Suprapubic skin (tissue), 4 donors: ENCODE measurements around the gene CBY1. TPM values are rescaled to one million over a fixed set of nuclear protein-coding genes. Genes with fewer than 3 reads are reported as not detected.

Experiments used
- DNase-seq, 2 donors: peaks; one replicate each; pipeline ENCODE4 v3.0.0-alpha.2; 2019; ENCODE audit warnings: low spot score in 2 of 2
- H3K27ac ChIP-seq: fragments of 200-600 bp; sonication (generic); one replicate; pipeline ENCODE4 v1.5.1; 2019
- H3K27me3 ChIP-seq: fragments of 200-600 bp; sonication (generic); one replicate; pipeline ENCODE4 v1.5.1; 2019
- H3K36me3 ChIP-seq: fragments of 200-600 bp; sonication (generic); one replicate; pipeline ENCODE4 v1.5.1; 2019
- H3K4me1 ChIP-seq: fragments of 200-600 bp; sonication (generic); one replicate; pipeline ENCODE4 v1.5.1; 2019
- H3K4me3 ChIP-seq: fragments of 200-600 bp; sonication (generic); one replicate; pipeline ENCODE4 v1.5.1; 2019; ENCODE audit warnings: mild to moderate bottlenecking
- H3K9me3 ChIP-seq: fragments of 200-600 bp; sonication (generic); one replicate; pipeline ENCODE4 v1.5.1; 2019
- CTCF ChIP-seq, 2 donors: fragments of 200-600 bp in 1 of 2; fragments of 450-650 bp in 1 of 2; sonication (generic) in 1 of 2; IDR thresholded peaks; one replicate each; pipeline ENCODE4 v1.5.1; 2016 to 2019; ENCODE audit warnings: antibody characterized with exemption in 2 of 2, mild to moderate bottlenecking in 1 of 2, moderate library complexity in 1 of 2
- EP300 ChIP-seq: sonication (generic); formaldehyde crosslinking; IDR thresholded peaks from one replicate; pipeline ENCODE4 v1.6.1; 2017; ENCODE audit warnings: antibody characterized with exemption
- POLR2A ChIP-seq, 2 donors: fragments of 450-650 bp; IDR thresholded peaks; one replicate each; pipeline ENCODE4 v1.6.1; 2017; ENCODE audit warnings: antibody characterized with exemption in 2 of 2, mild to moderate bottlenecking in 2 of 2, moderate library complexity in 2 of 2
- POLR2AphosphoS5 ChIP-seq, 3 donors: sonication (generic); formaldehyde crosslinking; IDR thresholded peaks; one replicate each; pipeline ENCODE4 v1.6.1; 2017; ENCODE audit warnings: antibody characterized with exemption in 3 of 3
- WGBS: methylation state at CpG from one replicate; pipeline ENCODE4 v1.1.5; 2018; 5-methylcytosine and 5-hydroxymethylcytosine counted together
- total RNA-seq, 4 donors: library from RNA; depleted of rRNA; stranded (reverse); fragments of >200 nt; gene quantifications; one replicate each; pipeline ENCODE4 v1.1.0, GENCODE V29; 2016

The CBY1 gene
- total RNA-seq, 4 donors from 2014 or later: 9.9 to 25.7 (median 15.4) TPM

DNA sequence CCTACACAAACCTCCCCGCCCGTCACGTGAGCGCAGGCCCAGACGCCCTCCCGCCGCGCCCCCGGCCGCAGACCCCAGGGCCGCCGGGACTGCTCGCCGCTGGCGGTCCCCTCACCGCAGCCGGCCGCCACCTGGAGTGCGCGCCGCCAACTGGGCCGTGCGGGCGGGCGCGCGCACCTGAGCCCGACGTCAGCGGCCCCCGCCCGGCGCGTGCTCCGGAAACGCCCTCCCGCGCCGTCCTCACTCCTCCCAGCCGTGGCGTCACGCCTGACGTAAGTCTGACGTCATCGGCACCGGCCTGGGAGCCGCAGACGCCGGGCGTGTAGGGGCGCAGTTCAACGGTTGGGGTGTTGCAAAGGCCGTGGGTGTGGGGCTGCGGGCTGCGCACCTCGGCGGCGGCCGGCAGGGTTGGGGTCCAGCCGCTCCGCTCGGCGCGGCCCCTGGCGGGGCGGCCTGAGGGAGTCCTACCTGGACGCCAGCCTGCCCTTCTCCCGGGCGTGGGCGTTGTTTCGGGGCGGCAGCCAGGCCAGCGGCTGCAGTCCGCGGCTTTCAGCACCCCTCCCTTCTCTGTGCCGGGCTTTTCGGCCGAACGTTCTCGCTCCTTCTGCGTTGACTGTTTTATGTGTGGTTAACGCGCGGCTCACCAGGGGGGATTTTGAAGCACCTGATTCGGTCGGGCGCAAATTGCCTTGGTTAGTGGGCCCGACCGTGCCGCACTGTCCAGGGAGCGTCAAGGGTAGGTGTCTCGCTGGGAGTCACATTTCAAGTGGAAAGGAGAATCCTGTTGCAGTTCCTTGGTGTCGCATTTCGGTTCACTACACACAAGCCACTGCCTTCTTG is 44.6 kb downstream of the CBY1 start, which contains the start of gene JOSD1:
TSS of gene JOSD1 (minus strand) at position 155 of the 840 bp plus-strand sequence. CDS start 956 bp downstream, outside the sequence.
- no peaks in the 10 kb centered on the region for H3K9me3 ChIP-seq
- H3K27me3 ChIP-seq: no peaks in the 10 kb centered on the region
- under 1% methylated on average over 30 of the region's 94 CpGs for WGBS
- DNase-seq: peak; percentile 97
- peak within 1 kb of the TSS; percentile 99 for H3K27ac ChIP-seq
- TF ChIP-seq CTCF (IDR thresholded peaks at IDR 0.05) (no peak), POLR2AphosphoS5 (IDR thresholded peaks at IDR 0.05) (peak; percentile 81 to 97 (median 83)), POLR2A (IDR thresholded peaks at IDR 0.05) (peak; percentile 50 to 91), EP300 (peak; percentile 85)
- H3K36me3 ChIP-seq: no peaks in the 10 kb centered on the region
- peak within 1 kb of the TSS; percentile 98 for H3K4me3 ChIP-seq
- H3K4me1 ChIP-seq: peaks cover 56% of the 10 kb centered on the region

DNA sequence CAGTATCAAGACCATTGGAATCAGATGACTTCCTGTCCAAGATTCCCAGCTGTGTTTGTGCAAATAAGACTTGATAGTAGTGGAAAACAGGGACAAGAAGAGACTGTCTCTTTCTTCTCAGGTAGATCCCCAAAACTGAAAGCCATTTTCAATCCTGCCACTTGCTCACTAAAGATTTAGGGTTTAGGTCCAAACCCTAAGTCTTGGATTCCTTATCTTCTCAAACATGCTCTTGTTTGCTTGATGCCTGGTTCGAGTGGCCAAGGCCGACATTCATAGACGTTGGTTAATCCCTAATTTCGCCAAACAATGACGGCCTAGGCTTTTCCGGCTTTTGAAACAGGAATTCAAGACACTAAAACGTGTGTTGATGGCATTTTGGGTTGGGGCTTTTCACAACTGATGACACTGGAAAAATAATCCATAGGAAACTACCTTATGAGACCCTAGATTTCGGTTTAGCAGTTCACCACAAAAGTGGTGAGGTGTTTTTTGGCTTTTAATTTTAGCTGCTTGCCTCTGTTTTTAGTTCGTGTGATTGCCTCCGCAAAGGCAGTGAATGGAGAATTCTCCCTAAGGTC is 48.3 kb downstream of the CBY1 start:
- no peak for DNase-seq
- Histone ChIP-seq H3K9me3 (no peaks in the 10 kb centered on the region), H3K27me3 (no peaks in the 10 kb centered on the region), H3K4me3 (peak overlapping the region; percentile 100), H3K36me3 (peaks cover 6% of the 10 kb centered on the region), H3K4me1 (peaks cover 40% of the 10 kb centered on the region), H3K27ac (peak overlapping the region; percentile 87)
- WGBS: 9% methylated on average over 10 of the region's 10 CpGs
- TF ChIP-seq POLR2AphosphoS5 (IDR thresholded peaks at IDR 0.05): no peak
- TF ChIP-seq EP300: no peak
- TF ChIP-seq POLR2A (IDR thresholded peaks at IDR 0.05): no peak
- no peak for TF ChIP-seq CTCF (IDR thresholded peaks at IDR 0.05)

DNA sequence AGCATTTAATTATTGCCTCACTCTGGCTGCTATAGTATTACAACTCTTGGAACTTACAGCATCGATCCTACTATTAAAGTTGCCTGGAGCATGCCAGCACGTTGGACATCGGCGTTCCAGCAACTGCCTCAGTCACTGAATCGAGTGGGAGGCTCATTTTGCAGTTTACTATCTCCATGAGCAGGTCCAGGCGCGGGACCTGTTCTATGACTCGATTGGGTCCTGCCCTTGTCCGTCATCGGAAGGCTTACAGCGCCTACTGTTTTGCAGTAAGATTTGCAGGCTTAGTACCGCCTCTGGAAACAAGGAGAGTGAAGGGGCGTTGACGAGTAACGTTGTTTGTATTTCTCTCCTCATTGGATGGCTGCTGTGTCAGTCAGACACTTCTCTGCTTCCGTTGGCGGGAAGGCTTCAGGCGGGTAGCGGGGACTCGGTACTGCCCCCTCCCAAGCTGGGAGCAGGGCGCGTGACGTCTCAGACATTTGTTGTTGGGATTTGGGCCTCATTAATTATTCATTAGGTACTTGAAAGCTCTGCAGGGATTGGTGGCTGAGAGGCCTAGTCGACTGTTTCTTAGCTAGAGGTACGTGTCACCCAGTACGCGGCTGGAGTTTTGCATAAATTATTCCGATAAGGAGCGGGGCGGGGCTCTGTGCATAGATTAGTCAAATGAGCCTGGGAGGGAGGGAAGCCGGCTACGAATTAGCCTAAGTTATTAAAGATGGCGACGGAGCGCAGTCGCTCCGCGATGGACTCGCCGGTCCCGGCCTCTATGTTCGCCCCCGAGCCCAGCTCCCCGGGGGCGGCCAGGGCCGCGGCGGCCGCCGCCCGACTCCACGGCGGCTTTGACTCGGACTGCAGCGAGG is 49.0 kb downstream of the CBY1 start, which contains the start of gene GTPBP1:
TSS of gene GTPBP1 (plus strand) at position 710 of the 866 bp plus-strand sequence. CDS start at position 722, 12 bp downstream.
- DNase-seq: peak; percentile 99 to 100
- peak within 1 kb of the TSS; percentile 100 for H3K4me3 ChIP-seq
- peak in 2 of 3 donors; percentile 19 to 96 for TF ChIP-seq POLR2AphosphoS5 (IDR thresholded peaks at IDR 0.05)
- no peak for TF ChIP-seq EP300
- TF ChIP-seq CTCF (IDR thresholded peaks at IDR 0.05): peak in 1 of 2 donors; percentile 14
- peak; percentile 41 to 86 for TF ChIP-seq POLR2A (IDR thresholded peaks at IDR 0.05)
- H3K27me3 ChIP-seq: no peaks in the 10 kb centered on the region
- peaks cover 38% of the 10 kb centered on the region for H3K4me1 ChIP-seq
- H3K27ac ChIP-seq: peak within 1 kb of the TSS; percentile 99
- H3K9me3 ChIP-seq: no peaks in the 10 kb centered on the region
- peaks cover 6% of the 10 kb centered on the region for H3K36me3 ChIP-seq
- WGBS: 0% methylated on average over 37 of the region's 55 CpGs

DNA sequence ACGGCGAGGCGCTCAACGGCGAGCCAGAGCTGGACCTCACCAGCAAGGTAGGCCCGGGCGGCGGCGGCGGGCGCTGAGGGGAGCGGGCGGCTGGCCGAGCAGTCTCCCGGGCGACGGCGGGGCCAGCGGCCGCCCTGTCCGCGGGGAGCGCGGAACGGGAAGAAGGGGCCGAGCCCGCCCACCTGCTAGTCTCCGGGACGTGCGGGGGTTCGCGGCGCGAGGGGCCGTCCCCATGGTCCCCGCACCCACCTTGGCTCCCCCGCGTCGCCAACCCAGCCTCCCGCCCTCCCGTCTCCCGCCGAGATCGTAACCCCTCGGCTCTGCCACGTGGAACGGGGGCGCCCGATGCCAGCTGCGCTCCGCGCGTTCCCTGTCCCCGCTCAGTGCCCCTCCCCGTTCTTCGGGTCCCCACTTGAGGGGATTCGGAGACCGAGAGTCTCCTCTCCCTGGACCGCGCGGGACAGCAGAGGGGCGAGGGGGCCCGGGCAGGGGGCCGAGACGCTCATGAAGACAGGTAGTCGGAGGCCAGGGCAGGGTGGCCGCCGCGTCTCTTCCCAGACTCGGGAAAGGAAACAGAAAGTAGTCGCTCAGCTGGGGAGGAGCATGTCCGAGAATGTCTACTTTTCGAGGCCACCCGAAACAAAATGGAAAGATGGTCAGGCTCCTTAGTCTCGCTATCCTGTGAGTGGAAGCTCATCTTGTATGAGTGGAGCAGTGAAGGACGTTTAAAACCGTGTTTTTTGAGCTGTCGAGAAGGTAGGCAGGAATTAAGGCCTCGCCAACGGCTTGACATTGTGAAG is 49.9 kb downstream of the CBY1 start:
- H3K4me1 ChIP-seq: peaks cover 36% of the 10 kb centered on the region
- 0% methylated on average over 15 of the region's 80 CpGs for WGBS
- peak overlapping the region; percentile 99 for H3K27ac ChIP-seq
- H3K4me3 ChIP-seq: peak overlapping the region; percentile 100
- peaks cover 6% of the 10 kb centered on the region for H3K36me3 ChIP-seq
- no peaks in the 10 kb centered on the region for H3K27me3 ChIP-seq
- H3K9me3 ChIP-seq: no peaks in the 10 kb centered on the region
- no peak for TF ChIP-seq POLR2AphosphoS5 (IDR thresholded peaks at IDR 0.05)
- peak in 1 of 2 donors; percentile 78 for DNase-seq

GRCh38 chr22:38706901-38707195 is 50.4 kb downstream of the CBY1 start:
- 2% methylated on average over 4 of the region's 4 CpGs for WGBS
- DNase-seq: no peak
- H3K36me3 ChIP-seq: peaks cover 6% of the 10 kb centered on the region

More at GRCh38 chr22:38706901-38707195, 50.4 kb downstream of the CBY1 start:
- H3K4me1 ChIP-seq: peaks cover 33% of the 10 kb centered on the region
- no peak for TF ChIP-seq EP300
- TF ChIP-seq POLR2A (IDR thresholded peaks at IDR 0.05): no peak
- TF ChIP-seq POLR2AphosphoS5 (IDR thresholded peaks at IDR 0.05): no peak
- no peak for TF ChIP-seq CTCF (IDR thresholded peaks at IDR 0.05)
- peak overlapping the region; percentile 99 for H3K27ac ChIP-seq
- no peaks in the 10 kb centered on the region for H3K9me3 ChIP-seq
- no peaks in the 10 kb centered on the region for H3K27me3 ChIP-seq
- peak overlapping the region; percentile 100 for H3K4me3 ChIP-seq
